Measurements from ENCODE around the gene RPAP2.

The RPAP2 gene

GRCh38 chr1:92445865-92446264, 147.0 kb downstream of the RPAP2 start:
- H3K4me3 ChIP-seq (ENCODE audit: low read depth, low read length) = no peak overlapping the region
- H3K4me1 ChIP-seq = no peaks in the 10 kb centered on the region
- no peaks in the 10 kb centered on the region for H3K9me3 ChIP-seq (ENCODE audit: control insufficient read depth, low read length)
- H3K79me2 ChIP-seq = no peaks in the 10 kb centered on the region
- H3K27me3 ChIP-seq (ENCODE audit: control insufficient read depth, insufficient read depth, low read length) = no peaks in the 10 kb centered on the region
- no peaks in the 10 kb centered on the region for H3K36me3 ChIP-seq (ENCODE audit: control insufficient read depth, insufficient read depth, low read length)
- H3K27ac ChIP-seq = no peak overlapping the region
- no peak overlapping the region for H3K9ac ChIP-seq
- H3K4me2 ChIP-seq (ENCODE audit: low read length) = no peak overlapping the region
- TF ChIP-seq CTCF (IDR thresholded peaks at IDR 0.05) = no peak
- H2AFZ ChIP-seq = no peak overlapping the region

- Histone ChIP-seq H3K36me3 (ENCODE audit: control insufficient read depth, insufficient read depth, low read length) (no peaks in the 10 kb centered on the region), H3K4me3 (ENCODE audit: low read depth, low read length) (no peak overlapping the region), H3K27me3 (ENCODE audit: control insufficient read depth, insufficient read depth, low read length) (no peaks in the 10 kb centered on the region), H3K79me2 (no peaks in the 10 kb centered on the region), H3K27ac (no peak overlapping the region), H3K4me2 (ENCODE audit: low read length) (no peak overlapping the region), H2AFZ (no peak overlapping the region), H3K9me3 (ENCODE audit: control insufficient read depth, low read length) (no peaks in the 10 kb centered on the region), H3K4me1 (no peaks in the 10 kb centered on the region), H3K9ac (no peak overlapping the region)
- TF ChIP-seq CTCF (IDR thresholded peaks at IDR 0.05) = no peak
Measured at GRCh38 chr1:92446546-92446945, 147.7 kb downstream of the RPAP2 start.

GRCh38 chr1:92447033-92447681, 148.3 kb downstream of the RPAP2 start:
- Histone ChIP-seq H3K9me3 (ENCODE audit: control insufficient read depth, low read length) (no peaks in the 10 kb centered on the region), H3K4me1 (no peaks in the 10 kb centered on the region), H3K27ac (no peak overlapping the region), H3K36me3 (ENCODE audit: control insufficient read depth, insufficient read depth, low read length) (no peaks in the 10 kb centered on the region), H3K79me2 (no peaks in the 10 kb centered on the region), H3K27me3 (ENCODE audit: control insufficient read depth, insufficient read depth, low read length) (no peaks in the 10 kb centered on the region), H3K9ac (no peak overlapping the region), H2AFZ (no peak overlapping the region), H3K4me2 (ENCODE audit: low read length) (no peak overlapping the region), H3K4me3 (ENCODE audit: low read depth, low read length) (no peak overlapping the region)
- no peak for TF ChIP-seq CTCF (IDR thresholded peaks at IDR 0.05)

- H3K79me2 ChIP-seq = no peaks in the 10 kb centered on the region
- no peaks in the 10 kb centered on the region for H3K9me3 ChIP-seq (ENCODE audit: control insufficient read depth, low read length)
- no peak overlapping the region for H3K9ac ChIP-seq
- no peak for TF ChIP-seq CTCF (IDR thresholded peaks at IDR 0.05)
- no peak overlapping the region for H3K27ac ChIP-seq
- H3K4me3 ChIP-seq (ENCODE audit: low read depth, low read length) = no peak overlapping the region
- no peak overlapping the region for H3K4me2 ChIP-seq (ENCODE audit: low read length)
- H2AFZ ChIP-seq = no peak overlapping the region
- H3K27me3 ChIP-seq (ENCODE audit: control insufficient read depth, insufficient read depth, low read length) = no peaks in the 10 kb centered on the region
- H3K36me3 ChIP-seq (ENCODE audit: control insufficient read depth, insufficient read depth, low read length) = no peaks in the 10 kb centered on the region
- H3K4me1 ChIP-seq = no peaks in the 10 kb centered on the region
Measured at GRCh38 chr1:92447976-92448375, 149.1 kb downstream of the RPAP2 start.

Measured in parathyroid adenoma (tissue), 2 donors.